SK-N-MC (cell line): ENCODE results near the gene NAA35.

Experiments
- DNase-seq: peaks from one replicate; pipeline ENCODE4 v3.0.0-alpha.2; 2011; ENCODE audit warnings: low read depth, low spot score
- H3K27ac ChIP-seq: fragments of 200-600 bp; sonication (generic); 2 replicates; pipeline ENCODE4 v1.5.1; 2016; ENCODE audit warnings: mixed run types
- H3K36me3 ChIP-seq: fragments of 200-600 bp; sonication (generic); 2 replicates; pipeline ENCODE4 v1.6.1; 2017; ENCODE audit warnings: antibody characterized with exemption, low read length, mixed read lengths; ENCODE audit not compliant: insufficient read depth
- H3K4me3 ChIP-seq: fragments of 200-600 bp; sonication (generic); 2 replicates; pipeline ENCODE4 v1.5.1; 2016
- H3K9ac ChIP-seq: fragments of 200-600 bp; sonication (generic); 2 replicates; pipeline ENCODE4 v1.8.0; 2017; ENCODE audit warnings: mixed run types, mixed read lengths; ENCODE audit not compliant: insufficient read length
- H3K9me3 ChIP-seq: fragments of 200-600 bp; sonication (generic); 2 replicates; pipeline ENCODE4 v1.6.1; 2017; ENCODE audit warnings: low read depth, mild to moderate bottlenecking, antibody characterized with exemption, low read length, moderate library complexity, mixed read lengths
- EZH2 ChIP-seq: fragments of 200-600 bp; sonication (generic); IDR thresholded peaks from one replicate; pipeline ENCODE4 v1.6.1; 2017; ENCODE audit warnings: antibody characterized with exemption
- FOXP2 ChIP-seq: optimal IDR thresholded peaks from 2 replicates; pipeline ENCODE3; 2011; ENCODE audit warnings: mild to moderate bottlenecking, moderate library complexity; ENCODE audit not compliant: insufficient read depth; ENCODE audit errors: extremely low read length, control extremely low read depth
- POLR2AphosphoS5 ChIP-seq: IDR thresholded peaks from 2 replicates; pipeline ENCODE4 v1.6.1; 2012; ENCODE audit warnings: mild to moderate bottlenecking, low read depth, low read length, borderline replicate concordance

The NAA35 gene

DNA sequence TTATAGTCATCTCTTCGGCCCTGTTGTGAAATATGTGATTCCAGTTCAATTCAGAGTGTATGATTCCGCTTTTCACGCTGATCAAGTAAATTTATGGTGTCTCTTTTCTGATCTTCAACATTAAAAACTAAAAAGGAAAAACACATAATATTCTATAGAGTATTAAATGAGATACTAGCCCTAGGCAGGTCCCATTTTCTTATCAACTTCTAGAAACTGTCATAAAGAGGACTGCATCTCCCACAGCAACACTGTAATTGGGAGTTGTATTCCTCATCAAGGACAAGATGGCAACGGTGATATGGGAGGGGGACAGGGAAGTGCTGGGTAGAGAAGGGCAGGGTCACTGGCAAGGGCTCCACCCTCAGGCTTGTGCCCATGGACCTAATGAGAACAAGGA is 86.8 kb downstream of the NAA35 start:
- Histone ChIP-seq H3K36me3 (peaks cover 58% of the 10 kb centered on the region), H3K9ac (no peak overlapping the region), H3K9me3 (no peaks in the 10 kb centered on the region), H3K4me3 (no peak overlapping the region), H3K27ac (no peak overlapping the region)
- no peak for DNase-seq
- TF ChIP-seq EZH2 (no peak), FOXP2 (no peak), POLR2AphosphoS5 (no peak)

DNA sequence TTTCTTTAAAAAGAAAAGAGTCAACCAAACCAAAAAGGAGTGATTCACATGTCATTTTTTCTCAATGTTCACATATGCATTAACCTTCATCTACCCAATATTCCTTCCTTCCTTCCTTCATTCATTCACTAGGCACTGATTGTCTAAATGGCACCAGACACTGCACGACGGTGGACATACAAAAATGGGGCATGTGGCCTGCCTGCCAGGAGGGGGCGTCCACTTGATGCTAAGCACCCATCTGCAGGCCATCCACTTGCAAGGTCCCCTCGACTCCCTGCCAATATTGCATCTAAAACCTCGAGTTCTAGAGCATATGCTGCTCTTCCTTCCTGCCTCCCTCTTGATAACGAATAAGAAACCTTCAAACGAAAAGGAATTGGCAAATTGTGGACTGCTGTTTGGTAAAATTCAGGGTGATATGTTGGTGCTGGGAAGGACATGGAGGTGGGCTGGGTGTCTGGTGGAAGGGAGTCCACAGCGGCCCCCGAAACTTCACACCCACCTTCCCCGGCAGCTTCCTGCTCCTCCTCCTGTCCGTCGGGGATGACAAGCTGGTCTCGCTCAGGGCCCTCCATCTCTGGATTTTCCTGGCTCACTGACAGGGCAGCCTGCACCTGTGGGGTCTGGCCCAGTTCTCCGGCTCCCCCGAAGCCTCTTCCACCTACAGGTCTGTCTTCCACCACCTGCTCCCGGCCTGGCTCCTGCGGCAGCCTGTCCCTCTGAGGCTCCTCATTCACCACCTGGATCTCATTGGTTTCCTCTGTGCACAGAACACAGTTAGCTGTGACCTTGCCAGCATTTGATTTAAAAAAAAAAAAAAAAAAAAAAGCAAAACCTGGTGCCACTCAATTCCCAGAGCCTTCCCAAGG is 94.2 kb downstream of the NAA35 start:
- Histone ChIP-seq H3K36me3 (peaks cover 44% of the 10 kb centered on the region), H3K27ac (no peak overlapping the region), H3K9ac (no peak overlapping the region), H3K4me3 (no peak overlapping the region), H3K9me3 (no peaks in the 10 kb centered on the region)
- no peak for TF ChIP-seq POLR2AphosphoS5
- no peak for TF ChIP-seq EZH2
- no peak for TF ChIP-seq FOXP2
- DNase-seq = no peak

- Histone ChIP-seq H3K9me3 (no peaks in the 10 kb centered on the region), H3K36me3 (peaks cover 39% of the 10 kb centered on the region), H3K27ac (no peak overlapping the region), H3K4me3 (no peak overlapping the region), H3K9ac (no peak overlapping the region)
- no peak for TF ChIP-seq POLR2AphosphoS5
- no peak for TF ChIP-seq FOXP2
- TF ChIP-seq EZH2 = no peak
- no peak for DNase-seq
These were observed 95.0 kb downstream of the NAA35 start for GRCh38 chr9:86035827-86036440.

GRCh38 chr9:86036555-86036954 is 95.6 kb downstream of the NAA35 start:
- Histone ChIP-seq H3K9ac (no peak overlapping the region), H3K4me3 (no peak overlapping the region), H3K9me3 (no peaks in the 10 kb centered on the region), H3K27ac (no peak overlapping the region), H3K36me3 (peaks cover 39% of the 10 kb centered on the region)
- no peak for TF ChIP-seq POLR2AphosphoS5
- no peak for TF ChIP-seq EZH2
- no peak for TF ChIP-seq FOXP2
- no peak for DNase-seq

DNA sequence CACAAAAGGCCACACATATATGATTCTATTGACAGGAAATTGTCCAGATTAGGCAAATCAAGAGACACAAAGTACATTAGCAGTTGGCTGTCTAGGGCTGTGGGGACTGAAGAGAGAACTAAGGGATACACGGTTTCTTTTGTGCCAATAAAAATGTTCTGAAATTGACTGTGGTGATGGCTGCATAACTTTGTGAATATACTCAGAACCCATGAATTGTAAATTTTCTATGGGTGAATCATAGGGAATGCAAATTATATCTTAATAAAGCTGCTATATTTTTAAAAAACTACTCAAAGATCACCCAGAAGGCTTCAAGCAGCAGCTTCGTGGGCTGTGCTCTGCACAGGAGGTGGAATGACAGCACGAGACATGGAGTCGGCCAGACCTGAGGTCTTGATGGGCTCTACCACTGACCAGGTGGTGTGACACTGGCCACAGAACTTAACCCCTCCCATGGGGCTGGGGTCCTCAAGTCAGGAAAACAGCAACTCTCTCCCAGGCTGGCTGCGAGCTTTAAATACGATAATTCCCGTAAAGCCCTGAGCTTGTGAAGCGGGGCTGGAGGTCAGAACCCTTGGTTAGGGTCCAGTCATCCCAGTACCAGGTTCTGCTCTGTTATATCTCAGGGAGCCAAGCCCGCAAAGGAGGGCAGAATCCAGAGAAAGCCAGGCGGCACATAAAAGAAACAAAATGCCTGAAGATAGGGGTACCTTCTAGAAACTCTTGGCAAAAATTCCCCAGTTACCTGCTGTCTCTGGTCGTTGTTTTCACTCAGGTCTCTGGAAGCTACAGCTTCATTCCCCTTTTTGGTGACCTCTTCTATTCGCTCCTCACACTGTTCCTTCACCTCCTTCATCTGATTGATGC is 99.3 kb downstream of the NAA35 start:
- Histone ChIP-seq H3K27ac (no peak overlapping the region), H3K9ac (no peak overlapping the region), H3K9me3 (no peaks in the 10 kb centered on the region), H3K36me3 (peaks cover 12% of the 10 kb centered on the region; the same call in 1 of the 2 replicates), H3K4me3 (no peak overlapping the region)
- no peak for TF ChIP-seq EZH2
- no peak for TF ChIP-seq POLR2AphosphoS5
- TF ChIP-seq FOXP2 = no peak
- no peak for DNase-seq

DNA sequence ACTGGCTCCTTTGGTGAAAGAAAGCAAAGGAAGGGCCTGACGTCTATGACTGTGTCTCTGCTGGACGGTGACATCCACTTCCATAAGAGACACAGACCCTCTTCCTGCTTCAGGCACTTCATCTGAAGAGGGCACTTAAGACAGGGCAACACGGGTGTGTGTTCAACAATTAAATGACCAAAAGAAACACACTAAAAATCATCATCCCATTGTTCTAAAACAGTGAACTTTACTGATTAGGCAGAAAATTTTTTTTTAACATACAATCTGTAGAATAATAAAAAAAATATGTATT is 99.9 kb downstream of the NAA35 start:
- H3K9ac ChIP-seq = no peak overlapping the region
- no peak for TF ChIP-seq POLR2AphosphoS5
- TF ChIP-seq EZH2 = no peak
- TF ChIP-seq FOXP2 = no peak
- H3K9me3 ChIP-seq = no peaks in the 10 kb centered on the region
- no peak overlapping the region for H3K4me3 ChIP-seq
- H3K36me3 ChIP-seq = peaks cover 10% of the 10 kb centered on the region; the same call in 1 of the 2 replicates
- H3K27ac ChIP-seq = no peak overlapping the region
- DNase-seq = no peak

DNA sequence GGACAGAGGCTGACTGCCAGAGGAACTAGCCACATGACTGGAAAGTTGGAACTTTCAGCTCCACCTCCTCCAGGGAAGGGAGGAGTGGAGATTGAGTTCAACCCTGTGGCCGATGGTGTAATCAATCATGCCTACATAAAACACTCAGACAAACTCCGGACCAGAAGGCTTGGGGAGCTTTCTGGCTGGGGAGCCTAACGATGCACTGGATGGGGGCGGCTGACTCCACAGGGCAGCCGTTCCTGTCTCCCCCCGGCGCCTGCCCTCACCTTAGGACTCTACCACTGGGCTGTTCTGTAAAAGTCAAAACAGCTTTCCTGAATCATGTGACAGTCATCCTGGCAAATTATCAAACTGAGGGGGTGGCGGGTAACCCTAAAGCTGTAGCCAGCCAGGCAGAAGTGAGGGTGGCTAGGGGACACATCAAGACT is 100.4 kb downstream of the NAA35 start:
- Histone ChIP-seq H3K9ac (no peak overlapping the region), H3K36me3 (peaks cover 10% of the 10 kb centered on the region; the same call in 1 of the 2 replicates), H3K9me3 (no peaks in the 10 kb centered on the region), H3K4me3 (no peak overlapping the region), H3K27ac (no peak overlapping the region)
- no peak for DNase-seq
- TF ChIP-seq FOXP2 = no peak
- TF ChIP-seq POLR2AphosphoS5 = no peak
- no peak for TF ChIP-seq EZH2

DNA sequence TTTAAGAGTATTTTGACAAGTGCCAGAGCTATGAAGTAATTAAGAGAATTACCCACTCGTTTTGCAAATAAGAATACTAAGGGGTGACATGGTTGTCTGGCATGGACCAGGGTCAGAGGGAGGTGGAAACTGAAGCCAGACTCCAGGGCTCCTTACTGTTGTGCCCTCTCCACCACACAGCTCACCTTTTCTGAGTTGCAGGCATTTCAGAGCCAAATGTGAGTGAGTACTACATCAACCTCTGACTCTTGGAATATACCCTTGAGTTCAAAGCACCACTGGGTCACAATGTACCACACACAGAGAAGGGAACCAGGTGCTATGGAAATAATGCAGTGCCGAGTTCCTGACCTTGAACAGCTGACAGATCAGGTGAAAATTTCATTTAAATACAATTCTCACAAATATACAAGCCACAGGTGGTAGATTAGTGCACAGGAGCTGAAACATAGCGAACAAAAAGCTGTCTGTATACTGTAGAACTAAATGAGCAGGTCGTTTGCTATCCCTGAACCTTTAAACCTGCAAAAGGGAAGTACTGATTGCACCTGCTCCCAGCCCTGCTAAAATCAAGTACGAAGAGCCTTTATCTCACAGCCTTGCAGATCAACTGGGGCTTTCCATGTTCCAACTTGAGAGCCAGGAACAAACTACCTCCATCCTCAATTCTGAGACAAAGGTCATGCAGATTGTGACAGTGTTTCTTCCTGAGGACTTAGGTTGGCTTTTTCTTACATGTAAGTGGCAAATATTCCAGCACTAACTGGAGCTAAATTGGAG is 101.4 kb downstream of the NAA35 start:
- no peak overlapping the region for H3K27ac ChIP-seq
- H3K4me3 ChIP-seq = no peak overlapping the region
- no peak for DNase-seq
- H3K36me3 ChIP-seq = peaks cover 5% of the 10 kb centered on the region; the same call in 1 of the 2 replicates
- TF ChIP-seq FOXP2 = no peak
- TF ChIP-seq POLR2AphosphoS5 = no peak
- H3K9ac ChIP-seq = no peak overlapping the region
- no peaks in the 10 kb centered on the region for H3K9me3 ChIP-seq
